HCT116 (cell line): Measurements from ENCODE around the gene LYPD6. TPM values are rescaled to one million over a fixed set of nuclear protein-coding genes. Genes with fewer than 3 reads are reported as not detected.

Source experiments
- ATAC-seq: fragments of 200-7000 bp; cut with Tn5 transposase; 2 replicates; pipeline ENCODE4 v1.9.1; 2020; ENCODE audit warnings: mild to moderate bottlenecking, moderate library complexity
- BruUV-seq: library from RNA; stranded (reverse); fragments of 400-500 nt; replicated peaks from 2 replicates; lab custom pipeline; 2021; lab: Mats Ljungman, UMichigan
- CTCF ChIA-PET: fragments of 300-600 bp; sonication (Branson Sonifier 250); formaldehyde crosslinking; loops from one replicate; lab custom pipeline; 2021; ENCODE audit warnings: antibody characterized with exemption; lab: Charles Lee
- POLR2A ChIA-PET: fragments of 300-600, 350-600 bp; sonication (Branson Sonifier 250); formaldehyde crosslinking; loops from one replicate; lab custom pipeline; 2021; ENCODE audit warnings: antibody characterized with exemption; lab: Charles Lee
- RAD21 ChIA-PET, 2 experiments: fragments of 300-600 bp; sonication (Branson Sonifier 250); formaldehyde crosslinking; loops; one replicate each; lab custom pipeline; 2023; ENCODE audit warnings: low total read pairs in 2 of 2; ENCODE audit not compliant: uncharacterized antibody in 2 of 2, unreplicated experiment in 2 of 2, low non-redundant PET in 1 of 2; lab: Charles Lee
- DNase-seq: peaks from one replicate; pipeline ENCODE4 v3.0.0-alpha.2; 2010; ENCODE audit warnings: low read depth, low spot score
- H2AFZ ChIP-seq: fragments of 200-600 bp; shearing (Covaris generic), sonication (generic); 2 replicates; pipeline ENCODE4 v1.6.1; 2017; ENCODE audit warnings: low read depth, mixed run types, mixed read lengths, antibody characterized with exemption, low read length; ENCODE audit not compliant: poor library complexity, severe bottlenecking
- H3K27ac ChIP-seq: 2 replicates; pipeline ENCODE4 v1.5.1; 2012; ENCODE audit warnings: low read depth, low read length
- H3K27me3 ChIP-seq: fragments of 200-600 bp; sonication (generic); 2 replicates; pipeline ENCODE4 v1.6.1; 2016; ENCODE audit warnings: mixed run types, low read length, mixed read lengths; ENCODE audit not compliant: insufficient read depth
- H3K36me3 ChIP-seq, 2 experiments: fragments of 200-500 bp in 1 of 2; fragments of 200-600 bp in 1 of 2; sonication (Bioruptor generic) in 1 of 2; sonication (generic) in 1 of 2; 2 replicates each; pipeline versions ENCODE4 v1.5.1 to v1.6.1; 2014 to 2016; ENCODE audit warnings: low read length in 2 of 2, inconsistent platforms in 1 of 2, mixed read lengths in 1 of 2, mixed run types in 1 of 2; ENCODE audit not compliant: insufficient read depth in 2 of 2, control insufficient read depth in 1 of 2
- H3K4me1 ChIP-seq, 2 experiments: fragments of 200-600 bp in 1 of 2; sonication (generic) in 1 of 2; 2 replicates each; pipeline versions ENCODE4 v1.5.1 to v1.6.1; 2012 to 2017; ENCODE audit warnings: low read length in 2 of 2, inconsistent platforms in 1 of 2, mild to moderate bottlenecking in 1 of 2, mixed read lengths in 1 of 2, mixed run types in 1 of 2, moderate library complexity in 1 of 2; ENCODE audit not compliant: insufficient read depth in 2 of 2, control insufficient read depth in 1 of 2
- H3K4me2 ChIP-seq: fragments of 200-600 bp; sonication (generic); 2 replicates; pipeline ENCODE4 v1.6.1; 2017; ENCODE audit warnings: mixed run types, low read length, mixed read lengths
- H3K4me3 ChIP-seq, 2 experiments: fragments of 200-600 bp in 1 of 2; sonication (generic) in 1 of 2; replicated peaks in 1 of 2; 2 replicates each; pipeline ENCODE4 v1.5.1; 2011 to 2016; ENCODE audit warnings: low read length in 2 of 2, control low read depth in 1 of 2, low read depth in 1 of 2, mild to moderate bottlenecking in 1 of 2, mixed read lengths in 1 of 2, mixed run types in 1 of 2
- H3K79me2 ChIP-seq: fragments of 200-600 bp; sonication (generic); 2 replicates; pipeline ENCODE4 v1.6.1; 2017; ENCODE audit warnings: mild to moderate bottlenecking, mixed run types, low read length, moderate library complexity, mixed read lengths; ENCODE audit not compliant: insufficient read depth
- H3K9ac ChIP-seq: fragments of 200-600 bp; sonication (generic); 2 replicates; pipeline ENCODE4 v1.6.1; 2016; ENCODE audit warnings: low read length, mixed read lengths
- H3K9me2 ChIP-seq: fragments of 200-600 bp; sonication (generic), shearing (Covaris generic); 2 replicates; pipeline ENCODE4 v1.6.1; 2017; ENCODE audit warnings: mixed run types, mild to moderate bottlenecking, moderate library complexity; ENCODE audit not compliant: insufficient read depth
- H3K9me3 ChIP-seq, 2 experiments: fragments of 200-500 bp in 1 of 2; fragments of 200-600 bp in 1 of 2; sonication (Bioruptor generic) in 1 of 2; sonication (generic) in 1 of 2; 2 replicates each; pipeline ENCODE4 v1.6.1; 2014 to 2017; ENCODE audit warnings: low read length in 2 of 2, mixed read lengths in 2 of 2, inconsistent platforms in 1 of 2, low read depth in 1 of 2, mild to moderate bottlenecking in 1 of 2, mixed run types in 1 of 2, moderate library complexity in 1 of 2; ENCODE audit not compliant: control insufficient read depth in 1 of 2, insufficient read depth in 1 of 2
- H4K20me1 ChIP-seq: fragments of 200-600 bp; sonication (generic), shearing (Covaris generic); 2 replicates; pipeline ENCODE4 v1.6.1; 2017; ENCODE audit warnings: mixed run types, mild to moderate bottlenecking, moderate library complexity; ENCODE audit not compliant: insufficient read depth
- ATF3 ChIP-seq: IDR thresholded peaks from 2 replicates; pipeline ENCODE4 v1.6.1; 2012
- CBX3 ChIP-seq: IDR thresholded peaks from 2 replicates; pipeline ENCODE4 v1.6.1; 2012; ENCODE audit warnings: low read depth
- CEBPB ChIP-seq: IDR thresholded peaks from 2 replicates; pipeline ENCODE4 v1.6.1; 2012; ENCODE audit warnings: low read depth
- CTCF ChIP-seq, 3 experiments: fragments of 200-600 bp in 1 of 3; sonication (generic) in 1 of 3; IDR thresholded peaks in 2 of 3; conservative IDR thresholded peaks in 1 of 3; 2 replicates each; pipeline ENCODE4 v1.5.1; 2012 to 2017; ENCODE audit warnings: low read depth in 2 of 3, low read length in 2 of 3, antibody characterized with exemption in 1 of 3, borderline replicate concordance in 1 of 3, control low read depth in 1 of 3, mild to moderate bottlenecking in 1 of 3, mixed read lengths in 1 of 3, mixed run types in 1 of 3, moderate library complexity in 1 of 3; ENCODE audit not compliant: insufficient read depth in 1 of 3
- EGR1 ChIP-seq: IDR thresholded peaks from 2 replicates; pipeline ENCODE4 v1.6.1; 2012; ENCODE audit warnings: low read depth
- ELF1 ChIP-seq: IDR thresholded peaks from 2 replicates; pipeline ENCODE4 v1.6.1; 2012; ENCODE audit warnings: low read depth, borderline replicate concordance
- EZH2 ChIP-seq: fragments of 200-600 bp; sonication (generic); IDR thresholded peaks from 2 replicates; pipeline ENCODE4 v1.6.1; 2017; ENCODE audit warnings: antibody characterized with exemption, mixed run types
- EZH2phosphoT487 ChIP-seq: fragments of 200-600 bp; IDR thresholded peaks from 2 replicates; pipeline ENCODE4 v1.6.1; 2018; ENCODE audit warnings: antibody characterized with exemption, borderline replicate concordance
- FOSL1 ChIP-seq: IDR thresholded peaks from 2 replicates; pipeline ENCODE4 v1.6.1; 2012; ENCODE audit warnings: low read depth
- JUND ChIP-seq: IDR thresholded peaks from 2 replicates; pipeline ENCODE4 v1.6.1; 2012
- RAD21 ChIP-seq: IDR thresholded peaks from 2 replicates; pipeline ENCODE4 v1.6.1; 2012; ENCODE audit warnings: low read depth, mild to moderate bottlenecking
- SIN3A ChIP-seq: IDR thresholded peaks from 2 replicates; pipeline ENCODE4 v1.6.1; 2012; ENCODE audit warnings: low read depth
- SRF ChIP-seq: IDR thresholded peaks from 2 replicates; pipeline ENCODE4 v1.6.1; 2012; ENCODE audit warnings: low read depth
- TCF7L2 ChIP-seq: IDR thresholded peaks from 2 replicates; pipeline ENCODE4 v1.7.0; 2011; ENCODE audit warnings: borderline replicate concordance, inconsistent platforms; ENCODE audit not compliant: insufficient read depth, insufficient read length; ENCODE audit errors: extremely low read depth
- ZBTB33 ChIP-seq: IDR thresholded peaks from 2 replicates; pipeline ENCODE4 v1.6.1; 2011; ENCODE audit warnings: mild to moderate bottlenecking, low read length, moderate library complexity; ENCODE audit not compliant: insufficient replicate concordance; ENCODE audit errors: extremely low read depth
- intact Hi-C: fragments of 100-400 bp; cut with micrococcal nuclease; formaldehyde crosslinking; loops from 2 replicates; pipeline ENCODE4 v1.10.0; 2022
- total RNA-seq: library from RNA; stranded (reverse); gene quantifications from one replicate; pipeline ENCODE4 v1.2.1, GENCODE V29; 2021; ENCODE audit not compliant: unreplicated experiment

LYPD6 gene
- total RNA-seq, 1 experiment from 2014 or later: 3.0 TPM

- Histone ChIP-seq H3K9ac (no peak overlapping the region), H3K4me1 (no peaks in the 10 kb centered on the region), H3K9me3 (no peaks in the 10 kb centered on the region), H3K27me3 (no peaks in the 10 kb centered on the region), H3K79me2 (no peaks in the 10 kb centered on the region), H3K27ac (no peak overlapping the region), H3K36me3 (no peaks in the 10 kb centered on the region), H3K4me2 (no peak overlapping the region), H2AFZ (no peak overlapping the region), H3K9me2 (no peaks in the 10 kb centered on the region), H4K20me1 (no peaks in the 10 kb centered on the region), H3K4me3 (no peak overlapping the region)
- ATAC-seq (no peak), DNase-seq (no peak)
- ChIA-PET CTCF (no interaction called here), POLR2A (no interaction called here), RAD21 (no interaction called here)
- TF ChIP-seq EGR1: no peak
- TF ChIP-seq EZH2: no peak
- no peak for TF ChIP-seq ATF3
- no peak for TF ChIP-seq ELF1
- no peak for TF ChIP-seq CBX3
- no peak for TF ChIP-seq RAD21
- no peak for TF ChIP-seq JUND
- no peak for TF ChIP-seq FOSL1
- no peak for TF ChIP-seq SRF
- TF ChIP-seq SIN3A: no peak
- TF ChIP-seq TCF7L2: no peak
- TF ChIP-seq EZH2phosphoT487: no peak
- TF ChIP-seq CEBPB: no peak
- no peak for TF ChIP-seq ZBTB33
- no peak for TF ChIP-seq CTCF (IDR thresholded peaks at IDR 0.05 in 2 of 3, conservative IDR thresholded peaks at IDR 0.05 in 1 of 3; ENCODE audit: borderline replicate concordance in 1 of 3, insufficient read depth in 1 of 3, low read depth in 2 of 3, low read length in 2 of 3)
- no TSS peak for BruUV-seq
- intact Hi-C loops: no loop called here
Measured at GRCh38 chr2:149513461-149513860, 183.1 kb downstream of the LYPD6 start.
